Hepatocyte (in vitro differentiated cells): ENCODE measurements around the gene TRAPPC12. TPM values are rescaled to one million over a fixed set of nuclear protein-coding genes. Genes with fewer than 3 reads are reported as not detected.

Experiments
- DNase-seq: peaks from one replicate; pipeline ENCODE4 v3.0.0-alpha.2; 2016; ENCODE audit warnings: low spot score
- H2AFZ ChIP-seq: fragments of 200-600 bp; sonication (generic); 2 replicates; pipeline ENCODE4 v1.6.0; 2016; ENCODE audit warnings: antibody characterized with exemption, mild to moderate bottlenecking
- H3K27ac ChIP-seq: fragments of 200-600 bp; sonication (generic); 2 replicates; pipeline ENCODE4 v1.5.1; 2016; ENCODE audit warnings: mild to moderate bottlenecking
- H3K27me3 ChIP-seq: fragments of 200-600 bp; sonication (generic); 2 replicates; pipeline ENCODE4 v1.6.1; 2016
- H3K36me3 ChIP-seq: fragments of 200-600 bp; sonication (generic); replicated peaks from 2 replicates; pipeline ENCODE4 v1.5.1; 2016; ENCODE audit warnings: low read depth; ENCODE audit not compliant: insufficient read depth
- H3K4me1 ChIP-seq: fragments of 200-600 bp; sonication (generic); 2 replicates; pipeline ENCODE4 v1.5.1; 2016; ENCODE audit warnings: mild to moderate bottlenecking, moderate library complexity; ENCODE audit not compliant: insufficient read depth
- H3K4me2 ChIP-seq: fragments of 200-600 bp; sonication (generic); 2 replicates; pipeline ENCODE4 v1.6.0; 2016
- H3K4me3 ChIP-seq: fragments of 200-600 bp; sonication (generic); 2 replicates; pipeline ENCODE4 v1.5.1; 2016; ENCODE audit warnings: mild to moderate bottlenecking
- H3K79me2 ChIP-seq: fragments of 200-600 bp; sonication (generic); 2 replicates; pipeline ENCODE4 v1.6.0; 2017; ENCODE audit warnings: mild to moderate bottlenecking
- H3K9me2 ChIP-seq: fragments of 200-600 bp; sonication (generic); replicated peaks from 2 replicates; pipeline ENCODE4 v1.6.0; 2017; ENCODE audit warnings: mild to moderate bottlenecking; ENCODE audit not compliant: insufficient read depth
- H3K9me3 ChIP-seq: fragments of 200-600 bp; sonication (generic); 2 replicates; pipeline ENCODE4 v1.5.1; 2016; ENCODE audit warnings: low read depth, mild to moderate bottlenecking
- H4K20me1 ChIP-seq: fragments of 200-600 bp; sonication (generic); 2 replicates; pipeline ENCODE4 v1.6.0; 2016; ENCODE audit warnings: mild to moderate bottlenecking; ENCODE audit not compliant: insufficient read depth, poor library complexity, severe bottlenecking
- EZH2 ChIP-seq: fragments of 200-600 bp; sonication (generic); IDR thresholded peaks from 2 replicates; pipeline ENCODE4 v1.6.1; 2016; ENCODE audit warnings: antibody characterized with exemption, mild to moderate bottlenecking, borderline replicate concordance
- EZH2phosphoT487 ChIP-seq: fragments of 200-600 bp; sonication (generic); IDR thresholded peaks from one replicate; pipeline ENCODE4 v1.6.1; 2018; ENCODE audit warnings: antibody characterized with exemption, mild to moderate bottlenecking, low read depth, moderate library complexity; ENCODE audit not compliant: unreplicated experiment, severe bottlenecking
- WGBS: methylation state at CpG from one replicate; pipeline ENCODE4 v1.1.6; 2016; ENCODE audit warnings: low lambda C conversion rate; ENCODE audit errors: missing lambda C conversion rate; 5-methylcytosine and 5-hydroxymethylcytosine counted together
- polyA plus RNA-seq: library from polyadenylated mRNA; unstranded; fragments of >200 nt; fragmentation: Nextera tagmentation; extraction: Ambion mirVana; gene quantifications from 2 replicates; pipeline ENCODE4 v1.2.1, GENCODE V29; 2016
- total RNA-seq: library from RNA; depleted of rRNA; stranded (reverse); fragments of >200 nt; gene quantifications from 2 replicates; pipeline ENCODE4 v1.2.3, GENCODE V29; 2014
- TF ChIP-seq, protein P1 (sequence below): fragments of 200-600 bp; sonication (generic); IDR thresholded peaks from 2 replicates; pipeline ENCODE4 v1.5.1; 2016; ENCODE audit warnings: antibody characterized with exemption, mild to moderate bottlenecking; ENCODE audit not compliant: poor library complexity

The TRAPPC12 gene
- total and polyA plus RNA-seq, 2 experiments from 2014 or later: 49.3 to 61.2 TPM

- Histone ChIP-seq H2AFZ (no peak overlapping the region), H4K20me1 (no peaks in the 10 kb centered on the region), H3K79me2 (no peaks in the 10 kb centered on the region), H3K4me3 (no peak overlapping the region), H3K4me1 (no peaks in the 10 kb centered on the region), H3K9me2 (no peaks in the 10 kb centered on the region), H3K27me3 (no peaks in the 10 kb centered on the region), H3K4me2 (no peak overlapping the region), H3K36me3 (no peaks in the 10 kb centered on the region), H3K9me3 (no peaks in the 10 kb centered on the region), H3K27ac (peak overlapping the region; percentile 44)
- no peak for DNase-seq
- 91% methylated on average over 17 of the region's 17 CpGs for WGBS
- TF ChIP-seq EZH2 (no peak), EZH2phosphoT487 (no peak)
- TF ChIP-seq, protein P1, sequence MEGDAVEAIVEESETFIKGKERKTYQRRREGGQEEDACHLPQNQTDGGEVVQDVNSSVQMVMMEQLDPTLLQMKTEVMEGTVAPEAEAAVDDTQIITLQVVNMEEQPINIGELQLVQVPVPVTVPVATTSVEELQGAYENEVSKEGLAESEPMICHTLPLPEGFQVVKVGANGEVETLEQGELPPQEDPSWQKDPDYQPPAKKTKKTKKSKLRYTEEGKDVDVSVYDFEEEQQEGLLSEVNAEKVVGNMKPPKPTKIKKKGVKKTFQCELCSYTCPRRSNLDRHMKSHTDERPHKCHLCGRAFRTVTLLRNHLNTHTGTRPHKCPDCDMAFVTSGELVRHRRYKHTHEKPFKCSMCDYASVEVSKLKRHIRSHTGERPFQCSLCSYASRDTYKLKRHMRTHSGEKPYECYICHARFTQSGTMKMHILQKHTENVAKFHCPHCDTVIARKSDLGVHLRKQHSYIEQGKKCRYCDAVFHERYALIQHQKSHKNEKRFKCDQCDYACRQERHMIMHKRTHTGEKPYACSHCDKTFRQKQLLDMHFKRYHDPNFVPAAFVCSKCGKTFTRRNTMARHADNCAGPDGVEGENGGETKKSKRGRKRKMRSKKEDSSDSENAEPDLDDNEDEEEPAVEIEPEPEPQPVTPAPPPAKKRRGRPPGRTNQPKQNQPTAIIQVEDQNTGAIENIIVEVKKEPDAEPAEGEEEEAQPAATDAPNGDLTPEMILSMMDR: no peak
Measured at GRCh38 chr2:3470856-3471737, 91.6 kb downstream of the TRAPPC12 start.

DNA sequence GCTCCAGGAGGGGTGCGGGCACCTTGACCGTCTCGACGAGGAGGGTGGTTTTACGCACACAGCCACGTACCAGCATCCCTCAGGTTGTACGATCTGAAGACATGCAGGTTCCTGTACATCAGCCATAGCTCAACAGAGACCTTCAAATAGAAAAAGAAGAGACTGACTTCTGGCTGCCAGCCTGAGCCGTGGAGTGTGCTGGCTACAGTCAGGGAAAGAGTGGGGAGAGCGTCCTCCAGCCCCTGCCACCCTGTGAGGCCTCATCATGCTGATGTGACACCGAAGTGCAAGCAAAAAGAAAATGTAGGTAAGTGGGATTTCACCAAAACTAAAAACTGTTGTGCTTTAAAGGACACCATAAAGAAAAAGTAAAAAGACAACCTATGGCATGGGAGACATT lies 92.8 kb downstream of the TRAPPC12 start:
- Histone ChIP-seq H3K79me2 (no peaks in the 10 kb centered on the region), H3K9me2 (no peaks in the 10 kb centered on the region), H3K9me3 (no peaks in the 10 kb centered on the region), H3K36me3 (no peaks in the 10 kb centered on the region), H3K4me1 (no peaks in the 10 kb centered on the region), H3K27ac (no peak overlapping the region), H4K20me1 (no peaks in the 10 kb centered on the region), H3K4me3 (no peak overlapping the region), H3K4me2 (no peak overlapping the region), H3K27me3 (no peaks in the 10 kb centered on the region), H2AFZ (no peak overlapping the region)
- no peak for TF ChIP-seq EZH2
- no peak for TF ChIP-seq EZH2phosphoT487
- TF ChIP-seq, protein P1: no peak
- no peak for DNase-seq
- 93% methylated on average over 10 of the region's 10 CpGs for WGBS

- Histone ChIP-seq H3K9me3 (no peaks in the 10 kb centered on the region), H3K36me3 (no peaks in the 10 kb centered on the region), H4K20me1 (no peaks in the 10 kb centered on the region), H3K4me2 (no peak overlapping the region), H2AFZ (no peak overlapping the region), H3K4me3 (no peak overlapping the region), H3K9me2 (no peaks in the 10 kb centered on the region), H3K4me1 (no peaks in the 10 kb centered on the region), H3K27me3 (no peaks in the 10 kb centered on the region), H3K79me2 (no peaks in the 10 kb centered on the region), H3K27ac (no peak overlapping the region)
- no peak for DNase-seq
- TF ChIP-seq EZH2phosphoT487: no peak
- TF ChIP-seq EZH2: no peak
- 80% methylated on average over 10 of the region's 10 CpGs for WGBS
Measured at GRCh38 chr2:3472966-3473365, 93.5 kb downstream of the TRAPPC12 start.

DNA sequence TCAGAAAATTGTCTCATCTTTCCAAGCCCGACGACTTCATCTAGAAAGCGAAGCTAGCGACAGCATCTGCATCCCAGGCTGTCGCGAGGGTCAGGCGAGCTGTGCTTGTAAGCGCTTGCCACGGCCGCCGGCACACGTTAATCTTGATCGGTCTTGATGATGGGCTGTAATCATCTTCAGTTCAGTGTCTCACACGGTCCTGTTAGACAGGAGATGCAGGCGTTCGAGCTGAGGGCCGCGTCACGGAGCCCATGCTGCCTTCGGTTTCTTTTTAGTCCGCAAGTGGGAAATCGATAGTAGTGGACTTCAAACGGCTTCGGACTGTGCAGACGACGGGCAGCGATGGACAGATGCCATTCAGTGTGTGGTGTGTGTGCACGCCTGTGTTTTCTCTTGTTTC lies 96.3 kb downstream of the TRAPPC12 start:
- Histone ChIP-seq H3K4me3 (no peak overlapping the region), H3K27ac (peak overlapping the region; percentile 44), H3K4me2 (no peak overlapping the region), H3K4me1 (no peaks in the 10 kb centered on the region), H2AFZ (no peak overlapping the region), H3K9me2 (no peaks in the 10 kb centered on the region), H3K79me2 (no peaks in the 10 kb centered on the region), H3K36me3 (no peaks in the 10 kb centered on the region), H4K20me1 (no peaks in the 10 kb centered on the region), H3K27me3 (no peaks in the 10 kb centered on the region), H3K9me3 (no peaks in the 10 kb centered on the region)
- WGBS: 96% methylated on average over 28 of the region's 28 CpGs
- DNase-seq: no peak
- no peak for TF ChIP-seq EZH2phosphoT487
- TF ChIP-seq, protein P1: no peak
